ENCODE data around the gene C15orf39. TPM values are rescaled to one million over a fixed set of nuclear protein-coding genes. Genes with fewer than 3 reads are reported as not detected.

Gene C15orf39
- 9.6 TPM for total RNA-seq

GRCh38 chr15:75201616-75202250, at the start of gene C15orf39:
Gene C15orf39 (plus strand): TSS chr15:75201882. CDS start chr15:75206049, 4,167 bp downstream.

GRCh38 chr15:75258034-75258433, 56.4 kb downstream of the C15orf39 start, which contains the start of gene GOLGA6C:
Gene GOLGA6C (plus strand): TSS chr15:75258334. CDS start chr15:75258599, 265 bp downstream.

Other genes starting within 250 kb of the C15orf39 start
- 4.2 TPM for gene RPP25, start 245.1 kb upstream of the C15orf39 start, total RNA-seq
- gene SCAMP5, start 206.3 kb upstream of the C15orf39 start, total RNA-seq = 34.9 TPM
- 23.6 TPM for gene PPCDC, start 178.3 kb upstream of the C15orf39 start, total RNA-seq
- gene GOLGA6C, start 56.5 kb downstream of the C15orf39 start, total RNA-seq = not detected
- gene GOLGA6D, start 81.0 kb downstream of the C15orf39 start, total RNA-seq = not detected
- gene COMMD4, start 134.2 kb downstream of the C15orf39 start, total RNA-seq = 36.5 TPM
- 40.2 TPM for gene NEIL1, start 145.2 kb downstream of the C15orf39 start, total RNA-seq
- 272 TPM for gene MAN2C1, start 166.7 kb downstream of the C15orf39 start, total RNA-seq
- gene SIN3A, start 249.8 kb downstream of the C15orf39 start, total RNA-seq = 98.5 TPM